Lower lobe of right lung (tissue), 2 donors: ENCODE data around the gene PLSCR1. TPM values are rescaled to one million over a fixed set of nuclear protein-coding genes. Genes with fewer than 3 reads are reported as not detected.

Source experiments
- ATAC-seq, 2 donors: fragments of 200-7000 bp; cut with Tn5 transposase; one replicate each; pipeline ENCODE4 v1.9.1; 2020 to 2022; ENCODE audit warnings: mild to moderate bottlenecking in 2 of 2, moderate library complexity in 2 of 2
- DNase-seq: peaks from one replicate; pipeline ENCODE4 v3.0.0-alpha.2; 2020
- H3K27ac ChIP-seq: fragments of 200-600 bp; one replicate; pipeline ENCODE4 v1.8.0; 2022
- H3K27me3 ChIP-seq: fragments of 200-600 bp; one replicate; pipeline ENCODE4 v1.8.0; 2022; ENCODE audit warnings: low read depth
- H3K36me3 ChIP-seq: fragments of 200-600 bp; one replicate; pipeline ENCODE4 v1.8.0; 2022; ENCODE audit warnings: mild to moderate bottlenecking
- H3K4me1 ChIP-seq: fragments of 200-600 bp; one replicate; pipeline ENCODE4 v1.8.0; 2022
- H3K4me3 ChIP-seq: fragments of 200-600 bp; one replicate; pipeline ENCODE4 v1.8.0; 2022; ENCODE audit warnings: mild to moderate bottlenecking
- H3K9me3 ChIP-seq: fragments of 200-600 bp; one replicate; pipeline ENCODE4 v1.8.0; 2022
- CTCF ChIP-seq: fragments of 200-600 bp; IDR thresholded peaks from one replicate; pipeline ENCODE4 v1.8.0; 2022; ENCODE audit warnings: antibody characterized with exemption, mild to moderate bottlenecking
- intact Hi-C: fragments of 100-400 bp; cut with DNase I; formaldehyde crosslinking; loops from one replicate; pipeline ENCODE4 v1.11.0; 2022
- total RNA-seq: library from RNA; stranded (reverse); fragmentation: NEBNext Ultra II Directional; extraction: Animal tissue kit (Norgen Biotek cat#: 25700); gene quantifications from one replicate; pipeline ENCODE4 v1.2.1, GENCODE V29; 2021
- donor health status: DM: no; HTN: yes; CAD: no; lungs with severe emphysema.

The PLSCR1 gene
- total RNA-seq, 1 donor from 2014 or later = 194 TPM

GRCh38 chr3:146542978-146543377, 1.4 kb downstream of the PLSCR1 start:
- H3K9me3 ChIP-seq = no peaks in the 10 kb centered on the region
- no peaks in the 10 kb centered on the region for H3K27me3 ChIP-seq
- DNase-seq (no peak), ATAC-seq (no peak)
- intact Hi-C loops = no loop called here
- TF ChIP-seq CTCF = no peak
- H3K4me1 ChIP-seq = peaks cover 52% of the 10 kb centered on the region
- H3K4me3 ChIP-seq = peak overlapping the region; percentile 77
- H3K36me3 ChIP-seq = no peaks in the 10 kb centered on the region
- peak overlapping the region; percentile 98 for H3K27ac ChIP-seq

- Histone ChIP-seq H3K36me3 (no peaks in the 10 kb centered on the region), H3K4me1 (peaks cover 60% of the 10 kb centered on the region), H3K27ac (peak overlapping the region; percentile 98), H3K9me3 (no peaks in the 10 kb centered on the region), H3K4me3 (peak overlapping the region; percentile 77), H3K27me3 (no peaks in the 10 kb centered on the region)
- no peak for TF ChIP-seq CTCF
- DNase-seq (no peak), ATAC-seq (no peak)
- intact Hi-C loops = no loop called here
These were observed 2.2 kb downstream of the PLSCR1 start for GRCh38 chr3:146542179-146542578.

- ATAC-seq (no peak), DNase-seq (no peak)
- H3K4me1 ChIP-seq = peaks cover 71% of the 10 kb centered on the region
- intact Hi-C loops = no loop called here
- H3K4me3 ChIP-seq = peak overlapping the region; percentile 77
- no peaks in the 10 kb centered on the region for H3K27me3 ChIP-seq
- no peak for TF ChIP-seq CTCF
- H3K36me3 ChIP-seq = no peaks in the 10 kb centered on the region
- H3K9me3 ChIP-seq = no peaks in the 10 kb centered on the region
- H3K27ac ChIP-seq = peak overlapping the region; percentile 8
These were observed 3.4 kb downstream of the PLSCR1 start for GRCh38 chr3:146540978-146541377.

- H3K9me3 ChIP-seq = no peaks in the 10 kb centered on the region
- H3K4me1 ChIP-seq = peaks cover 71% of the 10 kb centered on the region
- H3K36me3 ChIP-seq = no peaks in the 10 kb centered on the region
- no peaks in the 10 kb centered on the region for H3K27me3 ChIP-seq
- DNase-seq (no peak), ATAC-seq (no peak)
- no peak overlapping the region for H3K4me3 ChIP-seq
- intact Hi-C loops = no loop called here
- H3K27ac ChIP-seq = peak overlapping the region; percentile 8
- TF ChIP-seq CTCF = no peak
These were observed 4.2 kb downstream of the PLSCR1 start for GRCh38 chr3:146540236-146540635.

GRCh38 chr3:146539315-146539714, 5.1 kb downstream of the PLSCR1 start:
- H3K4me3 ChIP-seq = no peak overlapping the region
- peaks cover 67% of the 10 kb centered on the region for H3K4me1 ChIP-seq
- intact Hi-C loops = no loop called here

More at GRCh38 chr3:146539315-146539714, 5.1 kb downstream of the PLSCR1 start:
- Histone ChIP-seq H3K9me3 (no peaks in the 10 kb centered on the region), H3K27ac (no peak overlapping the region), H3K27me3 (no peaks in the 10 kb centered on the region), H3K36me3 (no peaks in the 10 kb centered on the region)
- ATAC-seq (no peak), DNase-seq (no peak)
- TF ChIP-seq CTCF = no peak
